ENCODE measurements around the gene CNPY1. TPM values are rescaled to one million over a fixed set of nuclear protein-coding genes. Genes with fewer than 3 reads are reported as not detected.

Gene CNPY1
- total and polyA plus RNA-seq, 9 of the 15 experiments (the other 6 are each of a cell fraction or from before 2014, with no cell fraction given), result not detected

GRCh38 chr7:155484483-155485399 lies 61.6 kb downstream of the CNPY1 start:
- CTCF ChIA-PET (ENCODE audit: low intra/inter-chr PET ratio), result no interaction called here

GRCh38 chr7:155483868-155484325 lies 62.5 kb downstream of the CNPY1 start:
- CTCF ChIA-PET (ENCODE audit: low intra/inter-chr PET ratio), result no interaction called here
- no TSS peak for BruUV-seq (replicated peaks)
- Histone ChIP-seq H3K27me3 (ENCODE audit: control insufficient read depth in 2 of 2, insufficient read depth in 2 of 2, low read length in 2 of 2) (peaks cover 59 to 79% of the 10 kb centered on the region in 2 experiments), H3K4me3 (no peak overlapping the region), H3K4me1 (replicated peaks in 1 of 2; ENCODE audit: control insufficient read depth in 2 of 2, insufficient read depth in 2 of 2, low read length in 2 of 2) (peaks cover 0 to 3% of the 10 kb centered on the region in 2 experiments; a peak in 1 of 5 replicates), H3K79me2 (ENCODE audit: control insufficient read depth, insufficient read depth, low read length) (no peaks in the 10 kb centered on the region), H2AFZ (ENCODE audit: low read depth, low read length) (no peak overlapping the region), H3K36me3 (ENCODE audit: control insufficient read depth, insufficient read depth, low read length) (no peaks in the 10 kb centered on the region), H4K20me1 (replicated peaks; ENCODE audit: control insufficient read depth, insufficient read depth, low read length) (peaks cover 4% of the 10 kb centered on the region; the same call in 1 of the 2 replicates), H3K27ac (ENCODE audit: extremely low read depth, low read depth, low read length) (no peak overlapping the region), H3K4me2 (ENCODE audit: insufficient read depth, low read length) (no peak overlapping the region), H3K9me3 (replicated peaks; ENCODE audit: control insufficient read depth, insufficient read depth, low read depth, low read length) (peaks cover 6% of the 10 kb centered on the region), H3K9me1 (ENCODE audit: control insufficient read depth, insufficient read depth, low read length) (no peaks in the 10 kb centered on the region), H3K9ac (ENCODE audit: insufficient read depth in 1 of 2, low read depth in 2 of 2, low read length in 2 of 2) (no peak overlapping the region)
- under 1% methylated on average over 16 of the region's 16 CpGs for WGBS (ENCODE audit: insufficient coverage, low coverage, missing lambda C conversion rate)
- FAIRE-seq, result no peak
- peak; percentile 51 for ATAC-seq
- intact Hi-C loops (cut with micrococcal nuclease) (no loop called here), in situ Hi-C loops (cut with MboI) (no loop called here)
- no peak for DNase-seq (ENCODE audit: extremely low read depth in 1 of 4, low spot score in 3 of 4)
- TF ChIP-seq EGR1 (conservative IDR thresholded peaks at IDR 0.05) (peak; percentile 38), ZFP1 (CRISPR knock-in tag; IDR thresholded peaks at IDR 0.05) (no peak)
- POLR2A ChIA-PET, result interaction anchor here (0.5 to 1.1 kb wide), 3 partner anchors 15 to 135 kb away, joined by 3 read pairs; no protein-coding TSS in a partner anchor

More at GRCh38 chr7:155484483-155485399, 61.6 kb downstream of the CNPY1 start:
- ATAC-seq (peak; percentile 13; the same call in 1 of the 3 replicates), DNase-seq (ENCODE audit: extremely low read depth in 1 of 4, low spot score in 3 of 4) (no peak), FAIRE-seq (no peak)
- TF ChIP-seq ZFP36 (IDR thresholded peaks at IDR 0.05; ENCODE audit: low read depth, low read length, partially characterized antibody), result peak; percentile 34
- TF ChIP-seq JUNB (CRISPR knock-in tag; conservative IDR thresholded peaks at IDR 0.05), result no peak
- H3K4me2 ChIP-seq (ENCODE audit: insufficient read depth, low read length), result no peak overlapping the region
- no peaks in the 10 kb centered on the region for H3K79me2 ChIP-seq (ENCODE audit: control insufficient read depth, insufficient read depth, low read length)
- intact Hi-C loops (cut with micrococcal nuclease) (no loop called here), in situ Hi-C loops (cut with MboI) (no loop called here)
- no peaks in the 10 kb centered on the region for H3K9me1 ChIP-seq (ENCODE audit: control insufficient read depth, insufficient read depth, low read length)
- BruUV-seq (replicated peaks), result no TSS peak
- no peak overlapping the region for H3K4me3 ChIP-seq
- peaks cover 0 to 3% of the 10 kb centered on the region in 2 experiments; a peak in 1 of 5 replicates for H3K4me1 ChIP-seq (replicated peaks in 1 of 2; ENCODE audit: control insufficient read depth in 2 of 2, insufficient read depth in 2 of 2, low read length in 2 of 2)
- WGBS (ENCODE audit: insufficient coverage, low coverage, missing lambda C conversion rate), result 1% methylated on average over 23 of the region's 23 CpGs
- no peak overlapping the region for H2AFZ ChIP-seq (ENCODE audit: low read depth, low read length)
- H3K9ac ChIP-seq (ENCODE audit: insufficient read depth in 1 of 2, low read depth in 2 of 2, low read length in 2 of 2), result peak overlapping the region in 1 of 2 experiments; percentile 10; a peak in 1 of 4 replicates
- no peak overlapping the region for H3K27ac ChIP-seq (ENCODE audit: extremely low read depth, low read depth, low read length)
- peaks cover 6% of the 10 kb centered on the region for H3K9me3 ChIP-seq (replicated peaks; ENCODE audit: control insufficient read depth, insufficient read depth, low read depth, low read length)
- POLR2A ChIA-PET, result interaction anchor here (0.6 to 1.1 kb wide), 3 partner anchors 15 to 110 kb away, joined by 3 read pairs; no protein-coding TSS in a partner anchor
- peaks cover 8% of the 10 kb centered on the region; the same call in 1 of the 2 replicates for H4K20me1 ChIP-seq (replicated peaks; ENCODE audit: control insufficient read depth, insufficient read depth, low read length)
- H3K27me3 ChIP-seq (ENCODE audit: control insufficient read depth in 2 of 2, insufficient read depth in 2 of 2, low read length in 2 of 2), result peaks cover 67 to 83% of the 10 kb centered on the region in 2 experiments
- H3K36me3 ChIP-seq (ENCODE audit: control insufficient read depth, insufficient read depth, low read length), result no peaks in the 10 kb centered on the region

All from K562 (cell line).